Measurements from ENCODE around the gene CACHD1.

DNA sequence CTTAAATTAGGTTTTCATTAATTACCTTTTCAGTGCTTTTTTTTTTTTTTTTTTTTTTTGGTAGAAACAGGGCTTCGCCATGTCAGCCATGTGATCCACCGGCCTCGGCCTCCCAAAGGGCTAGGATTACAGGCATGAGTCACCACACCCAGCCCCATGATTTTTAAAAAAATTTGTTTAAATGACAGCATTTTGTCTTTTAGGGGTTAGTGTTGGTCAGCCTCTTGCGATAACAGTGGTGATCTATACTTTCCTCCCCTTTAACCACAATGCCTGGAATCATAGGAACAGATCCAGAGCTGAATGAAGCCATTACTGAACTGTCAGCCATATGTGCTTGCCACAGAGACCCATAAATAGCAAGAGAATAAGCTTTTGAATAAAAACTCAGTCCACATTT, 73.9 kb downstream of the CACHD1 start:
- TF ChIP-seq EP300 (IDR thresholded peaks at IDR 0.05) = no peak
- no peak for TF ChIP-seq POLR2A (IDR thresholded peaks at IDR 0.05)
- TF ChIP-seq, protein P1, sequence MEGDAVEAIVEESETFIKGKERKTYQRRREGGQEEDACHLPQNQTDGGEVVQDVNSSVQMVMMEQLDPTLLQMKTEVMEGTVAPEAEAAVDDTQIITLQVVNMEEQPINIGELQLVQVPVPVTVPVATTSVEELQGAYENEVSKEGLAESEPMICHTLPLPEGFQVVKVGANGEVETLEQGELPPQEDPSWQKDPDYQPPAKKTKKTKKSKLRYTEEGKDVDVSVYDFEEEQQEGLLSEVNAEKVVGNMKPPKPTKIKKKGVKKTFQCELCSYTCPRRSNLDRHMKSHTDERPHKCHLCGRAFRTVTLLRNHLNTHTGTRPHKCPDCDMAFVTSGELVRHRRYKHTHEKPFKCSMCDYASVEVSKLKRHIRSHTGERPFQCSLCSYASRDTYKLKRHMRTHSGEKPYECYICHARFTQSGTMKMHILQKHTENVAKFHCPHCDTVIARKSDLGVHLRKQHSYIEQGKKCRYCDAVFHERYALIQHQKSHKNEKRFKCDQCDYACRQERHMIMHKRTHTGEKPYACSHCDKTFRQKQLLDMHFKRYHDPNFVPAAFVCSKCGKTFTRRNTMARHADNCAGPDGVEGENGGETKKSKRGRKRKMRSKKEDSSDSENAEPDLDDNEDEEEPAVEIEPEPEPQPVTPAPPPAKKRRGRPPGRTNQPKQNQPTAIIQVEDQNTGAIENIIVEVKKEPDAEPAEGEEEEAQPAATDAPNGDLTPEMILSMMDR (IDR thresholded peaks at IDR 0.05) = no peak
- no peak for TF ChIP-seq POLR2AphosphoS5 (IDR thresholded peaks at IDR 0.05)
